ENCODE measurements around the gene TDRD1. TPM values are rescaled to one million over a fixed set of nuclear protein-coding genes. Genes with fewer than 3 reads are reported as not detected.

TDRD1 gene
- total RNA-seq, 1 donor = 0.72 TPM

DNA sequence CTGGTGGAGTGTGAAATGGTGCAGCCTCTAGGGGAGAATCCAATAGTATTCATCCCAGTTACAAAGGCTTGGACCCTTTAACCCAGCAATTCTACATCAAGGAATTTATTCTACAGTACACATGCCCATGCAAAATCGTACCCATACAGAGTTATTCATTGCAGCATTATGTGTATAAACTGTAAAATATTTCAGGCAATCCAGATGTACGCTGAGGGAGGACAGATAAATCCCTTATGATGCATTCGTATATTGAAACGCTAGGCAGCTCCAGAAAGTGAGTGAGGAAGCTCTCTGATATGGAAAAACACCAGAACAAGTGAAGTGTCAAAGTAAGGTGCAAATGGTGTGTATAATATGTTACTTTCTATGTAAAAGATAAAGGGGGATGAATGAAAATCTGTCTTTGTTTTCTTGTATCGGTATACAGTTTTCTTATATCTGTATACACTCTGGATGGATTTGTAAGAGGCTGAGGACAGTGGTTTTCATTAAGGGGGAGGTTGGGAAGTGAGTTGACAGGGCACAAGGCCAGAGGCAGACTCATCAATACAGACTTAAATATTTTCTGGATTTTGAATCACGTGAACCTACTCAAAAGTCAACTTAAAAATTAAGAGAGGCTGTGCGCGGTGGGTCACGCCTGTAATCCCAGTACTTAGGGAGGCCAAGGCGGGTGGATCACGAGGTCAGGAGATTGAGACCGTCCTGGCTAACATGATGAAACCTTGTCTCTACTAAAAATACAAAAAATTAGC lies 77.0 kb downstream of the TDRD1 start:
- H3K79me2 ChIP-seq (ENCODE audit: insufficient read depth, low read length) = no peaks in the 10 kb centered on the region
- no peak overlapping the region for H3K4me3 ChIP-seq (ENCODE audit: insufficient read depth, low read length)
- no peak overlapping the region for H3K4me2 ChIP-seq (ENCODE audit: insufficient read depth, low read length)
- H3K36me3 ChIP-seq (ENCODE audit: insufficient read depth, low read length) = no peaks in the 10 kb centered on the region
- no peaks in the 10 kb centered on the region for H3K9me3 ChIP-seq (ENCODE audit: low read depth, low read length)
- no peak for DNase-seq (ENCODE audit: insufficient read length, low spot score, missing footprints)
- H2AFZ ChIP-seq (ENCODE audit: low read length) = no peak overlapping the region
- H3K27me3 ChIP-seq (ENCODE audit: insufficient read depth, low read length) = peaks cover 4% of the 10 kb centered on the region
- no peak overlapping the region for H3K27ac ChIP-seq (ENCODE audit: low read depth, low read length)
- H3K4me1 ChIP-seq (ENCODE audit: insufficient read depth, low read length) = peaks cover 13% of the 10 kb centered on the region
- TF ChIP-seq, protein P1, sequence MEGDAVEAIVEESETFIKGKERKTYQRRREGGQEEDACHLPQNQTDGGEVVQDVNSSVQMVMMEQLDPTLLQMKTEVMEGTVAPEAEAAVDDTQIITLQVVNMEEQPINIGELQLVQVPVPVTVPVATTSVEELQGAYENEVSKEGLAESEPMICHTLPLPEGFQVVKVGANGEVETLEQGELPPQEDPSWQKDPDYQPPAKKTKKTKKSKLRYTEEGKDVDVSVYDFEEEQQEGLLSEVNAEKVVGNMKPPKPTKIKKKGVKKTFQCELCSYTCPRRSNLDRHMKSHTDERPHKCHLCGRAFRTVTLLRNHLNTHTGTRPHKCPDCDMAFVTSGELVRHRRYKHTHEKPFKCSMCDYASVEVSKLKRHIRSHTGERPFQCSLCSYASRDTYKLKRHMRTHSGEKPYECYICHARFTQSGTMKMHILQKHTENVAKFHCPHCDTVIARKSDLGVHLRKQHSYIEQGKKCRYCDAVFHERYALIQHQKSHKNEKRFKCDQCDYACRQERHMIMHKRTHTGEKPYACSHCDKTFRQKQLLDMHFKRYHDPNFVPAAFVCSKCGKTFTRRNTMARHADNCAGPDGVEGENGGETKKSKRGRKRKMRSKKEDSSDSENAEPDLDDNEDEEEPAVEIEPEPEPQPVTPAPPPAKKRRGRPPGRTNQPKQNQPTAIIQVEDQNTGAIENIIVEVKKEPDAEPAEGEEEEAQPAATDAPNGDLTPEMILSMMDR (IDR thresholded peaks at IDR 0.05; ENCODE audit: extremely low read depth, low read depth, low read length) = no peak
- H4K20me1 ChIP-seq (ENCODE audit: insufficient read depth, low read length) = no peaks in the 10 kb centered on the region

DNA sequence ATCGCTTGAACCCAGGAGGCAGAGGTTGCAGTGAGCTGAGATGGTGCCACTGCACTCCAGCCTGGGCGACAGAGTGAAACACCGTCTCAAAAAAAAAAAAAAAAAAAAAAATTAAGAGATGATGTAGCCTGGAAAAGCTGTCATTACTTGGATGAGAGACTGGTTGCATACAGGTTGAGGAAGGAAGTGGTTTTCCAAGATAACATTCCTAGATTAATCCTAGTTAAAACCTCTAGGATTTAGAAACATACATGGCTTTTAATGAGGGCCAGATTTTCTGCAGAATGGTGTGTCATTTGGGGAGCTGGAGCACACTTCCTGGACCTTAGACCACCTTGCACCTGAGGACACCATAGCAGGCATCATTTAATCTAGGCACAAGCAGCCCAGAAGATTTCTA lies 77.7 kb downstream of the TDRD1 start:
- Histone ChIP-seq H3K9me3 (ENCODE audit: low read depth, low read length) (no peaks in the 10 kb centered on the region), H3K4me1 (ENCODE audit: insufficient read depth, low read length) (peaks cover 15% of the 10 kb centered on the region), H2AFZ (ENCODE audit: low read length) (no peak overlapping the region), H4K20me1 (ENCODE audit: insufficient read depth, low read length) (no peaks in the 10 kb centered on the region), H3K27me3 (ENCODE audit: insufficient read depth, low read length) (peaks cover 4% of the 10 kb centered on the region), H3K4me2 (ENCODE audit: insufficient read depth, low read length) (no peak overlapping the region), H3K36me3 (ENCODE audit: insufficient read depth, low read length) (no peaks in the 10 kb centered on the region), H3K27ac (ENCODE audit: low read depth, low read length) (no peak overlapping the region), H3K4me3 (ENCODE audit: insufficient read depth, low read length) (no peak overlapping the region), H3K79me2 (ENCODE audit: insufficient read depth, low read length) (no peaks in the 10 kb centered on the region)
- no peak for DNase-seq (ENCODE audit: insufficient read length, low spot score, missing footprints)
- TF ChIP-seq, protein P1 (IDR thresholded peaks at IDR 0.05; ENCODE audit: extremely low read depth, low read depth, low read length) = no peak

DNA sequence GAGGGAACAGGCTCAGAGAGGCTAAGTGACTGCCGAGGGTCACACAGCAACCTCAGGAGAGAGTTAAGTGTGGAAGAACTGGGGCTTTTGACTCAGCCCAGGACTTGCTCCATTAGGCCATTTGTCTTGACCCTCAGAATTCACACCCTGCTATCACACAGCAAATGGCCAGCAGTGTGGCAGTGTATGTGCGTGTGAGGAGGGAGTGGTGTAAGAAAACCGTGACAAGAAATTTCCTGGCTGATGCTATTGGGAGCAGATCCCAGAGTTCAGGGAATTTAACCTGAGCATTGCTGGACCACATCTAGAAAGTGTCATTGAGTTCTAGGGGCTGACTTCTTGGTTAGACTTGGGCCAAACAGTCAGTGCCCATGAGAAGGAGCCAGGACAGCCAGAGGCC lies 78.3 kb downstream of the TDRD1 start:
- Histone ChIP-seq H3K4me2 (ENCODE audit: insufficient read depth, low read length) (no peak overlapping the region), H3K27ac (ENCODE audit: low read depth, low read length) (no peak overlapping the region), H3K9me3 (ENCODE audit: low read depth, low read length) (no peaks in the 10 kb centered on the region), H2AFZ (ENCODE audit: low read length) (no peak overlapping the region), H4K20me1 (ENCODE audit: insufficient read depth, low read length) (no peaks in the 10 kb centered on the region), H3K36me3 (ENCODE audit: insufficient read depth, low read length) (no peaks in the 10 kb centered on the region), H3K4me3 (ENCODE audit: insufficient read depth, low read length) (no peak overlapping the region), H3K27me3 (ENCODE audit: insufficient read depth, low read length) (peaks cover 4% of the 10 kb centered on the region), H3K79me2 (ENCODE audit: insufficient read depth, low read length) (no peaks in the 10 kb centered on the region), H3K4me1 (ENCODE audit: insufficient read depth, low read length) (peaks cover 15% of the 10 kb centered on the region)
- TF ChIP-seq, protein P1 (IDR thresholded peaks at IDR 0.05; ENCODE audit: extremely low read depth, low read depth, low read length) = no peak
- no peak for DNase-seq (ENCODE audit: insufficient read length, low spot score, missing footprints)

DNA sequence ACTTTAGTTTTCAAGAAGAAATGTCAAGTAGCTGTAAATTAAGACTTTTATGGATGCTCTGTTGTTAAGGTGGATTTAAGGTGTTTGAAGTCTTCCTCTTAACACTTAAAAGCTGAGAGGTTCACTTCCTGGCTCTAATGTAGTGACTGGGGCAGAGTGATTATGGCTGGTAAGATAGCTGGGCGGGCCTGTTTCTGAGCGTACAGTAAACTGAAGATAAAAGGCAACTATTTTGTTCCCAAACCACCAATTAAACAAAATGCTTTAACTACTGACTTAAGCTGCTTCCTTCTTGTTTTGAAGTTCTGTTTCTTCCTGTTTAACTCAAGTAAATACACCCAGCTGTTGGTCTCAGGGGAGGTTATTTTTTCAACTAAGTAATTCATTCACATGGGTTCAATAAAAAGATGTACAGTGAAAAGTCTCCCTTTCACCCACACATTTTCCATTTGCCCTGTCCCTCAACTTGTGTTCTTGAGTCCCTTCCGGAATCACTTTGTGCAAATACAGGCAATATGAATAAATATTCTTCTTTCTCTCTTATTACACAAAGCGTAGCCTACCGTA lies 79.2 kb downstream of the TDRD1 start:
- Histone ChIP-seq H3K27me3 (ENCODE audit: insufficient read depth, low read length) (peaks cover 4% of the 10 kb centered on the region), H2AFZ (ENCODE audit: low read length) (no peak overlapping the region), H3K9me3 (ENCODE audit: low read depth, low read length) (no peaks in the 10 kb centered on the region), H3K4me2 (ENCODE audit: insufficient read depth, low read length) (no peak overlapping the region), H3K27ac (ENCODE audit: low read depth, low read length) (no peak overlapping the region), H3K79me2 (ENCODE audit: insufficient read depth, low read length) (no peaks in the 10 kb centered on the region), H3K4me1 (ENCODE audit: insufficient read depth, low read length) (peaks cover 15% of the 10 kb centered on the region), H3K36me3 (ENCODE audit: insufficient read depth, low read length) (no peaks in the 10 kb centered on the region), H3K4me3 (ENCODE audit: insufficient read depth, low read length) (no peak overlapping the region), H4K20me1 (ENCODE audit: insufficient read depth, low read length) (no peaks in the 10 kb centered on the region)
- no peak for DNase-seq (ENCODE audit: insufficient read length, low spot score, missing footprints)
- TF ChIP-seq, protein P1 (IDR thresholded peaks at IDR 0.05; ENCODE audit: extremely low read depth, low read depth, low read length) = no peak
